ENCODE data around the gene ANK3. TPM values are rescaled to one million over a fixed set of nuclear protein-coding genes. Genes with fewer than 3 reads are reported as not detected.

ANK3 gene
- total RNA-seq, 3 donors from 2014 or later: 10.2 to 93.2 (median 57.4) TPM

DNA sequence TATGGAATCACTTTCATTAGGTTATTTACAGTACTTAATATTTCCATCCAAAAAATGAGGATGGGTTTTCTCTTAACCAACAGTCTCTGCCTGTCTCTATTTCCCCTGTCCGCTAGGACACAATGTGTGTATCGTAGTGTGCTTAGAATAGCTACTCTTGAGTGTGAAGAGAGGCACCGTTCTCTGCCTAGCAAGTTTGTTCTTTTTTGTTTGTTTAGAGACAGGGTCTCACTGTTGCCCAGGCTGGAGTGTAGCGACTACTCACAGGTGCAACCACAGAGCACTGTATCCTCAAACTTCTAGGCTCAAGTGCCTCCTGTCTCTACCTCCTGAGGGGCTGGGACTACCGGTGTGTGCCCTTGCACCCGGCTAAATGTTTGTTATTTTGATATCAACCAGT is 121.9 kb downstream of the ANK3 start:
- intact Hi-C loops (cut with DNase I; ENCODE audit: low total_unique reads): no loop called here
- DNase-seq (ENCODE audit: low spot score in 2 of 2): no peak
- H3K27ac ChIP-seq: no peak overlapping the region

DNA sequence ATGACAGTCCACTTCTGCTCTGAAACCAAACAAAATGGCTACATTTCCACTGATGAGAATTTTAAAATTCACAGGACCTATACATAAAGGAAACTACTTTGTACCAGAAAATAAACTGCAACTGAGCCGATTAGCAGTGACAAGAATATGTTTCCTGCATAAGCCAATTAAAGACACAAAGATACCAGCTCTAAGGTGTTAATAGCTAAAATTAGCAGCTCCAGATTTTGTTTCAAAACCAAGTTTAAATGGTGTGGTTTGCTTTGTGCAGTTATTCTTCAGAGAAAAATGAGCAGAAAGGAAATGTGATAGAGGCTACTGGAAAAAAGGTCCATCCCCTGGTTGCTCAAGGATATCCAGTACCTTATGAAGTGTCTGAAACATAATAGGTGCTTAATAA is 123.2 kb downstream of the ANK3 start:
- TF ChIP-seq POLR2A (IDR thresholded peaks at IDR 0.05): no peak
- no peak for TF ChIP-seq CTCF (IDR thresholded peaks at IDR 0.05)
- TF ChIP-seq POLR2AphosphoS5 (IDR thresholded peaks at IDR 0.05): no peak
- H3K9me3 ChIP-seq: no peaks in the 10 kb centered on the region
- H3K4me1 ChIP-seq: no peaks in the 10 kb centered on the region
- H3K36me3 ChIP-seq: no peaks in the 10 kb centered on the region
- no peak overlapping the region for H3K27ac ChIP-seq
- no peak overlapping the region for H3K4me3 ChIP-seq
- intact Hi-C loops (cut with DNase I; ENCODE audit: low total_unique reads): no loop called here
- no peaks in the 10 kb centered on the region for H3K27me3 ChIP-seq
- DNase-seq (ENCODE audit: low spot score in 2 of 2): no peak

More for the DNA sequence above, 121.9 kb downstream of the ANK3 start:
- no peaks in the 10 kb centered on the region for H3K36me3 ChIP-seq
- no peak overlapping the region for H3K4me3 ChIP-seq
- H3K4me1 ChIP-seq: no peaks in the 10 kb centered on the region
- no peak for TF ChIP-seq POLR2AphosphoS5 (IDR thresholded peaks at IDR 0.05)
- TF ChIP-seq CTCF (IDR thresholded peaks at IDR 0.05): no peak
- TF ChIP-seq POLR2A (IDR thresholded peaks at IDR 0.05): no peak
- H3K27me3 ChIP-seq: no peaks in the 10 kb centered on the region
- H3K9me3 ChIP-seq: no peaks in the 10 kb centered on the region

DNA sequence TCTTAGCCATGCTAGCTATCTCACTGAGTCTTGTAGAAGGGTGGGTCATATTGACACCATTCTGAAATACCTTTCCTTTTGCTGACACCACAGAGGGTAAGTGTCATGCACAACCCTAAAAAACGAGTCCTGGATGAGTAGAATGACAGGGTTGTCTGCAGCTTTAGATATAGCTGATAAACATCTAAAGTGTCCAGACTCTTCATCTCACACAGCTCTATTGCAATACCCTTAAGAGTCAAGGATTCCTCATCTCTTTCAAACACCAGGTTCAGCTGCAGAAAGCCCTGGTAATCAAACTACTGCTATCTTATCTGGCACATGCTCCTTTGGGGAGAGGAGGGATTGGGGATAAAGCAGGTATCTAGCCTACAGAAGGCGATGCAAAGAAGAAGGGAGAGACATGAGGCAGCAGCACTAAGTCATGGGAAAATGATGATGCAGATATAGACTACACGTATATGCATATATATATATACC is 127.0 kb downstream of the ANK3 start:
- no peak for DNase-seq (ENCODE audit: low spot score in 2 of 2)
- no peaks in the 10 kb centered on the region for H3K4me1 ChIP-seq
- intact Hi-C loops (cut with DNase I; ENCODE audit: low total_unique reads): no loop called here
- H3K27me3 ChIP-seq: no peaks in the 10 kb centered on the region
- TF ChIP-seq POLR2AphosphoS5 (IDR thresholded peaks at IDR 0.05) (no peak), CTCF (IDR thresholded peaks at IDR 0.05) (no peak), POLR2A (IDR thresholded peaks at IDR 0.05) (no peak)
- H3K9me3 ChIP-seq: no peaks in the 10 kb centered on the region
- H3K4me3 ChIP-seq: no peak overlapping the region
- H3K36me3 ChIP-seq: no peaks in the 10 kb centered on the region
- no peak overlapping the region for H3K27ac ChIP-seq

DNA sequence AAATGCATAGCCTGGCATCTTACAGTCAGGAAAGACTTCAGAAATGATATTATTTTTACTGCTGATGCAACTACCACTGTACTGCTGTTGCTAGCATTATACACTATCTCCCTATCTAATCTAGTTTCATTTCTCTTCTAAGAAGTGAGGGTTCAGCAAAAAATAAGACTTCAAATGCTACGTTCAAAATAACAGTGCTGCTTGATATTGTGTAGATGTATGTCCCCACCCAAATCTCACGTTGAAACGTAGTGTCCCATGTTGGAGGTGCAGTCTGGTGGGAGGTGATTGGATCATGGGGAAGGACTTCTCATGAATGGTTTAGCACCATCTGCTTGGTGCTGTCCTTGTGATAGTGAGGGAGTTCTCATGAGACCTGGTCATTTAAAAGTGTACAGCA is 129.4 kb downstream of the ANK3 start:
- Histone ChIP-seq H3K36me3 (no peaks in the 10 kb centered on the region), H3K27ac (no peak overlapping the region), H3K9me3 (no peaks in the 10 kb centered on the region), H3K27me3 (no peaks in the 10 kb centered on the region), H3K4me1 (no peaks in the 10 kb centered on the region), H3K4me3 (no peak overlapping the region)
- intact Hi-C loops (cut with DNase I; ENCODE audit: low total_unique reads): no loop called here
- TF ChIP-seq CTCF (IDR thresholded peaks at IDR 0.05) (no peak), POLR2A (IDR thresholded peaks at IDR 0.05) (no peak), POLR2AphosphoS5 (IDR thresholded peaks at IDR 0.05) (no peak)
- no peak for DNase-seq (ENCODE audit: low spot score in 2 of 2)

DNA sequence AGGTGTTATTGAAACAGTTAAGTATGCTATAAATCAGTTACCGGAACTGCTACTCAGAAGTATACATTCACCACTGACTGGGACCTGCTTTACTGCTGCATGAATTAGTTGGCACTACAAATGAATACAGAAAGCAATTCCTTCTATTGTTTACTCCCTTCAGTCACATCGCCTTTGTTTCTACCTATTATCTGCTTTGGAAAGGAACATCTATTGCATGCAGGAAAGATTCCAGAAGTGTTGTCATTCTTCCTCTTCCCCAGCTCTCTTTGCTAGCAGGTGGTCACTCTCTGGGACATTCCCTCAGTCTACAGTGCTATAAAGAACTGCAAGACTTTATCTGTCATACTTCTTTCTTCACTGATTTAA is 131.3 kb downstream of the ANK3 start:
- Histone ChIP-seq H3K9me3 (no peaks in the 10 kb centered on the region), H3K27ac (no peak overlapping the region), H3K4me1 (no peaks in the 10 kb centered on the region), H3K36me3 (no peaks in the 10 kb centered on the region), H3K27me3 (no peaks in the 10 kb centered on the region), H3K4me3 (no peak overlapping the region)
- no peak for DNase-seq (ENCODE audit: low spot score in 2 of 2)
- TF ChIP-seq CTCF (IDR thresholded peaks at IDR 0.05) (no peak), POLR2A (IDR thresholded peaks at IDR 0.05) (no peak), POLR2AphosphoS5 (IDR thresholded peaks at IDR 0.05) (no peak)
- intact Hi-C loops (cut with DNase I; ENCODE audit: low total_unique reads): no loop called here

Data from breast epithelium (tissue), 4 donors.